Fibroblast of villous mesenchyme (primary cell): Measurements from ENCODE around the gene LENEP. TPM values are rescaled to one million over a fixed set of nuclear protein-coding genes. Genes with fewer than 3 reads are reported as not detected.
"Not testable (repeated sequence)": the region's sequence is repeated elsewhere in the genome, so short reads cannot be mapped to it uniquely, and the experiment has no call there.

ENCODE experiments used
- DNase-seq: peaks from one replicate; pipeline ENCODE4 v3.0.0-alpha.2; 2010; ENCODE audit warnings: low read depth
- H3K4me3 ChIP-seq: 2 replicates; pipeline ENCODE4 v1.5.1; 2011; ENCODE audit warnings: low read depth, mild to moderate bottlenecking, low read length
- CTCF ChIP-seq: IDR thresholded peaks from 2 replicates; pipeline ENCODE4 v1.5.1; 2012; ENCODE audit warnings: low read depth, mild to moderate bottlenecking, low read length; ENCODE audit not compliant: insufficient read depth
- total RNA-seq: library from RNA; depleted of rRNA; stranded (reverse); fragments of >200 nt; gene quantifications from 2 replicates; pipeline ENCODE4 v1.2.3, GENCODE V29; 2012

Gene LENEP
- total RNA-seq, 1 donor: 0.43 TPM

- no peak for TF ChIP-seq CTCF
- no peak overlapping the region for H3K4me3 ChIP-seq
- DNase-seq: no peak
Measured at GRCh38 chr1:154994591-154994990, 1.2 kb downstream of the LENEP start.

DNA sequence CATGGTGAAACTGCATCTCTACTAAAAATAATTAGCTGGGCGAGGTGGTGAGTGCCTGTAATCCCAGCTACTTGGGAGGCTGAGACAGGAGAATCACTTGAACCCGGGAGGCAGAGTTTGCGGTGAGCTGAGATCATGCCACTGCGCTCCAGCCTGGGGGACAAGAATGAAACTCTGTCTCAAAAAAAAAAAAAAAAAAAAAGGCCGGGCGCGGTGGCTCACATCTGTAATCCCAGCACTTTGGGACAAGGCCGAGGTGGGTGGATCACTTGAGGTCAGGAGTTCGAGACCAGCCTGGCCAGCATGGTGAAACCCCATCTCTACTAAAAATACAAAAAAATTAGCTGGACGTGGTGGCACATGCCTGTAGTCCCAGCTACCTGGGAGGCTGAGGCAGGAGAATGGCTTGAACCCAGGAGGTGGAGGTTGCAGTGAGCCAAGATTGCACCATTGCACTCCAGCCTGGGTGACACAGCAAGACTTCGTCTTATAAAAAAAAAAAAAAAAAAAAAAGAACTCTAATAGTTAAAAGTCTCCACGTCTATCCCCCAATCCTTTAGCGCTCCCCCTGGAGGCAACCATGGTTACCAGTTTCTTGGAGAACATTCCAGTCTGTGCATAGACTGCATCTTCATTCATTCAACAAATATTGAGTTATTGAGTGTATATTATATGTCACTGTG lies 2.1 kb downstream of the LENEP start:
- TF ChIP-seq CTCF: peak; percentile 47
- H3K4me3 ChIP-seq: not testable (repeated sequence)
- DNase-seq: peak; percentile 88

GRCh38 chr1:154996966-154997701 lies 3.7 kb downstream of the LENEP start:
- DNase-seq: no peak
- H3K4me3 ChIP-seq: no peak overlapping the region
- TF ChIP-seq CTCF: no peak

- TF ChIP-seq CTCF: no peak
- no peak overlapping the region for H3K4me3 ChIP-seq
- no peak for DNase-seq
Measured at GRCh38 chr1:154998201-154998780, 4.9 kb downstream of the LENEP start.

- peak; percentile 67 for DNase-seq
- H3K4me3 ChIP-seq: peak overlapping the region; percentile 48
- peak; percentile 94 for TF ChIP-seq CTCF
Measured at GRCh38 chr1:154998818-154999570, 5.6 kb downstream of the LENEP start.

- H3K4me3 ChIP-seq: peak overlapping the region; percentile 93
- no peak for TF ChIP-seq CTCF
- peak; percentile 18 for DNase-seq
Measured at GRCh38 chr1:154999571-155000410, 6.4 kb downstream of the LENEP start.
